Measurements from ENCODE around the gene RING1.
A peak's percentile ranks its signal among the peaks of the same experiment; 100 is the strongest.

RING1 gene

DNA sequence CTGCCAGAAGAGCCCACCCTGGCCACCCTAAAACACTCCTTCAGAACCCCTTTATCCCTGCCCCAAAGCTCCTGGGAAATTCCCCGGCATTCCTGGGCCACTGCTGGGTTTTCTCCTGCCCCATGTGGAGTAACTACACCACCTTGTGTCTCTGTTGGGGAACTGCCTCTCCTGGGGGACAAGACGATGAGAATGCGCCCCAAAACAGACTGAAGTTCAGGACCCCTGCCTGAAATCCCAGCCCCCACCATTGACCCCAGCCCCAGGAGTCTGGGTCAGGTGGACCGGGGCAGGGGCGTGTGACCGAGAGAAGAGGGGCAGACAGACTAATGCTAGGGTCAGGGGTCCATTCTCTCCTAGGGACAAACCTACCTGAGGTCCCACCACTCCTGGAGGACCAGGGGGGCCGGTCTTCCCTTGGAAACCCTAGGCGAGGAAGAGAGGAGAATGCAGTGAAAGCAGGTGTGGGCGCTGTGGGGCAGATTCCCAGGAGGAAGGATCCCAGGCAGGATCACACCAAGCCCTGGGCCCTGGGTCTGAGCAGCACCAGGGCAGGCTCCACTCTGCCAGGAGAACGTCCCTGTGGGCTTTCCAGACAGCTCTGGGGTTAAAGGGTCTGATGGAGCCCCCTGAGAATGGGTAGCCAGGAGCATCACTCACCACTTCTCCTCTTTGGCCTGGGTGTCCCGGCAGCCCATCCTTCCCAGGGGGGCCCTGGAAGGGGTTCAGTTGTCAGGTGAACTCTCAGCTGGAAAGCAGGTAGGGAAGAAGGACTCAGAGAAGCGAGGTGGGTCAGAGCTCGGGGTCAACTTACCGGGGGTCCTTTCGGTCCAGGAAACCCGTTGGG lies 35.4 kb upstream of the RING1 start:
- TF ChIP-seq RAD21 (IDR thresholded peaks at IDR 0.05; ENCODE audit: low read depth): peak; percentile 68
- no peak for TF ChIP-seq TCF12 (IDR thresholded peaks at IDR 0.05; ENCODE audit: low read depth)

DNA sequence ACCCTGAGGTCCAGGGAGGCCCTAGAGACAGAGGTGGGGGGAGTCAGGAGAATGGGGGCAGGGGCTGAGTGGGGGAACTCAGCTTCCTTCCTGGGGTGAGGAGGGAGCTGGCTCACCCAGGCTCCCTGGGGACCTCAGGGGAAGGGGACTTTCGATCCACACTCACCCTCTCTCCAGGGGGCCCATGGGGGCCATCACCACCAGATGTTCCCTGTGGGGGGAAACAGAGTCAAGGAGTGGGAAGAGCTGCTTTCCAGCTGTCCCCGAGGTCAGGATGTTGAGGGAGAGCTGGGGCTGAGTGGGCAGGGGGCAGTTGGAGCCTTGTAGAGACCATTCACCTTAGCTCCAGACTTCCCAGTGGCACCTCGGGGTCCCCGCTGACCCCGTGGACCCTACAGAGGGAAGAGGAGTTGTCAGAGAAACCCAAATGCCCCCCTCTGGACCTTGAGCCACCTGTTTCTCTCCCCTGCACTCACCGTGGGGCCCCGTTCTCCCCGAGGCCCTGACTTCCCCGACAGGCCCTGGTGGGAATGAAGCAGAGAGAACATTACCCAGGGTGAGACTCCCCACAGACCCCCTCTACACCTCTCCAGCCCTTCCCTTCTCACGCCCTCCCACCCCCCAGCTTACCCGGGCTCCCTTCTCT lies 34.6 kb upstream of the RING1 start:
- TF ChIP-seq FOXM1 (IDR thresholded peaks at IDR 0.05; ENCODE audit: borderline replicate concordance, low read depth): no peak
- TF ChIP-seq CREB1 (IDR thresholded peaks at IDR 0.05; ENCODE audit: low read depth): no peak
- TF ChIP-seq EGR1 (IDR thresholded peaks at IDR 0.05): no peak
- TF ChIP-seq TCF12 (IDR thresholded peaks at IDR 0.05; ENCODE audit: low read depth): no peak
- TF ChIP-seq, protein P1, sequence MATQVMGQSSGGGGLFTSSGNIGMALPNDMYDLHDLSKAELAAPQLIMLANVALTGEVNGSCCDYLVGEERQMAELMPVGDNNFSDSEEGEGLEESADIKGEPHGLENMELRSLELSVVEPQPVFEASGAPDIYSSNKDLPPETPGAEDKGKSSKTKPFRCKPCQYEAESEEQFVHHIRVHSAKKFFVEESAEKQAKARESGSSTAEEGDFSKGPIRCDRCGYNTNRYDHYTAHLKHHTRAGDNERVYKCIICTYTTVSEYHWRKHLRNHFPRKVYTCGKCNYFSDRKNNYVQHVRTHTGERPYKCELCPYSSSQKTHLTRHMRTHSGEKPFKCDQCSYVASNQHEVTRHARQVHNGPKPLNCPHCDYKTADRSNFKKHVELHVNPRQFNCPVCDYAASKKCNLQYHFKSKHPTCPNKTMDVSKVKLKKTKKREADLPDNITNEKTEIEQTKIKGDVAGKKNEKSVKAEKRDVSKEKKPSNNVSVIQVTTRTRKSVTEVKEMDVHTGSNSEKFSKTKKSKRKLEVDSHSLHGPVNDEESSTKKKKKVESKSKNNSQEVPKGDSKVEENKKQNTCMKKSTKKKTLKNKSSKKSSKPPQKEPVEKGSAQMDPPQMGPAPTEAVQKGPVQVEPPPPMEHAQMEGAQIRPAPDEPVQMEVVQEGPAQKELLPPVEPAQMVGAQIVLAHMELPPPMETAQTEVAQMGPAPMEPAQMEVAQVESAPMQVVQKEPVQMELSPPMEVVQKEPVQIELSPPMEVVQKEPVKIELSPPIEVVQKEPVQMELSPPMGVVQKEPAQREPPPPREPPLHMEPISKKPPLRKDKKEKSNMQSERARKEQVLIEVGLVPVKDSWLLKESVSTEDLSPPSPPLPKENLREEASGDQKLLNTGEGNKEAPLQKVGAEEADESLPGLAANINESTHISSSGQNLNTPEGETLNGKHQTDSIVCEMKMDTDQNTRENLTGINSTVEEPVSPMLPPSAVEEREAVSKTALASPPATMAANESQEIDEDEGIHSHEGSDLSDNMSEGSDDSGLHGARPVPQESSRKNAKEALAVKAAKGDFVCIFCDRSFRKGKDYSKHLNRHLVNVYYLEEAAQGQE (IDR thresholded peaks at IDR 0.05; ENCODE audit: low read depth): no peak
- TF ChIP-seq CEBPB (IDR thresholded peaks at IDR 0.05): no peak
- TF ChIP-seq, protein P2, sequence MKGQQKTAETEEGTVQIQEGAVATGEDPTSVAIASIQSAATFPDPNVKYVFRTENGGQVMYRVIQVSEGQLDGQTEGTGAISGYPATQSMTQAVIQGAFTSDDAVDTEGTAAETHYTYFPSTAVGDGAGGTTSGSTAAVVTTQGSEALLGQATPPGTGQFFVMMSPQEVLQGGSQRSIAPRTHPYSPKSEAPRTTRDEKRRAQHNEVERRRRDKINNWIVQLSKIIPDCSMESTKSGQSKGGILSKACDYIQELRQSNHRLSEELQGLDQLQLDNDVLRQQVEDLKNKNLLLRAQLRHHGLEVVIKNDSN (IDR thresholded peaks at IDR 0.05): no peak
- TF ChIP-seq ZBTB7A (IDR thresholded peaks at IDR 0.05; ENCODE audit: low read depth): no peak
- TF ChIP-seq, protein P3, sequence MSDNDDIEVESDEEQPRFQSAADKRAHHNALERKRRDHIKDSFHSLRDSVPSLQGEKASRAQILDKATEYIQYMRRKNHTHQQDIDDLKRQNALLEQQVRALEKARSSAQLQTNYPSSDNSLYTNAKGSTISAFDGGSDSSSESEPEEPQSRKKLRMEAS (IDR thresholded peaks at IDR 0.05): no peak
- no peak for TF ChIP-seq NFIC (IDR thresholded peaks at IDR 0.05)
- no peak for TF ChIP-seq TEAD4 (IDR thresholded peaks at IDR 0.05)
- TF ChIP-seq EP300 (IDR thresholded peaks at IDR 0.05; ENCODE audit: borderline replicate concordance): no peak
- no peak for TF ChIP-seq YY1 (IDR thresholded peaks at IDR 0.05; ENCODE audit: low read depth)
- TF ChIP-seq TAF1 (IDR thresholded peaks at IDR 0.05; ENCODE audit: low read depth): no peak
- no peak for TF ChIP-seq RAD21 (IDR thresholded peaks at IDR 0.05; ENCODE audit: low read depth)

DNA sequence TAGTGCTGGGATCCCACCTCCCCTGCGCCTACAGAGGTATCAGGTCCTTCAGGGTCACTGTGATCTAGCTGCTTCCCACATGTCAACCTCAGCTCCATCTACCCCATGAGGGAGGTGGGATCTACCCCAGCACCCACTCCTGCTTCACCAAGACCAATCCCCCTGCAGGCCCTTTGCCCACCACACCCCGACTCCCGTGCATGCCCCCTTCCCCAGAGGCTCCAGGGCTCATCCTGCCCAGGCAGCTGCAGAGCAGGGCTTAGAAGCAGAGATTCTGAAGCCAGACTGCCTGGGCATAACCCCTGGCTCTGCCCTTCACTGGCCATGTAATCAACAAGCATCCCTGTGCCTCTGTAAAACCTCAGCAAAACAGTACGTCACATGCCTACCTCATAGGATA lies 33.5 kb upstream of the RING1 start:
- TF ChIP-seq, protein P1 (IDR thresholded peaks at IDR 0.05; ENCODE audit: low read depth): no peak
- no peak for TF ChIP-seq CREB1 (IDR thresholded peaks at IDR 0.05; ENCODE audit: low read depth)
- TF ChIP-seq, protein P2 (IDR thresholded peaks at IDR 0.05): no peak
- TF ChIP-seq TAF1 (IDR thresholded peaks at IDR 0.05; ENCODE audit: low read depth): no peak
- TF ChIP-seq YY1 (IDR thresholded peaks at IDR 0.05; ENCODE audit: low read depth): no peak
- no peak for TF ChIP-seq NFIC (IDR thresholded peaks at IDR 0.05)
- TF ChIP-seq, protein P3 (IDR thresholded peaks at IDR 0.05): no peak
- TF ChIP-seq RAD21 (IDR thresholded peaks at IDR 0.05; ENCODE audit: low read depth): no peak
- no peak for TF ChIP-seq FOXM1 (IDR thresholded peaks at IDR 0.05; ENCODE audit: borderline replicate concordance, low read depth)
- no peak for TF ChIP-seq ZBTB7A (IDR thresholded peaks at IDR 0.05; ENCODE audit: low read depth)
- no peak for TF ChIP-seq TCF12 (IDR thresholded peaks at IDR 0.05; ENCODE audit: low read depth)
- TF ChIP-seq TEAD4 (IDR thresholded peaks at IDR 0.05): no peak
- no peak for TF ChIP-seq EP300 (IDR thresholded peaks at IDR 0.05; ENCODE audit: borderline replicate concordance)
- no peak for TF ChIP-seq EGR1 (IDR thresholded peaks at IDR 0.05)
- no peak for TF ChIP-seq CEBPB (IDR thresholded peaks at IDR 0.05)

DNA sequence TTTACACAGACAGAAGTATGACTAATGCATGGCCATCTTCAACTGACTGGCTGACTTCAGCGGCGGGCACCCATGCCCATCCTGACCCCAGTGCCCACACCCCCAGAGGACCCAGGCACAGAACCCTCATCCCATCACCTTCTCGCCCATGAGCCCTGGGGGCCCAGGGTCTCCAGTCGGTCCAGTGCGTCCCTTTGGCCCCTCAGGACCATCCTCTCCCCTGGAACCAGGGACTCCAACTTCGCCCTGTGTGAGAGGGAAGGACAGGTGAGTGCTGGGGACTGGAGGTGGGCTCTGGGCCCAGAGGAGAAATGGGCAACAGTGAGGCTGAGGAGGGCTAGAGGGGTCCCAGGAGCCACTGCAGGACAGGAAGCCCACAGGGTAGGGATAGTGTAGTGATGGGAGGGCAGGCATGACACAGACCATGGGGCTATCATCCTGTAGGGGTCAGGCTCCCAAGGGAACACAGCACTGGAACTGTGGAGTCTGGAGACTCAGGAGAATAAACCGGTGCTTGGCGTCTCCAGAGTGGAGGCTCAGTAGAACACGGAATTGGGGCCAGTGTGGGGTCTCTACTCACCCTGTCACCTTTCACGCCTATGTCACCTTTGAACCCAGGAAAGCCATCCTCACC lies 32.7 kb upstream of the RING1 start:
- no peak for TF ChIP-seq TAF1 (IDR thresholded peaks at IDR 0.05; ENCODE audit: low read depth)
- no peak for TF ChIP-seq CREB1 (IDR thresholded peaks at IDR 0.05; ENCODE audit: low read depth)
- no peak for TF ChIP-seq EP300 (IDR thresholded peaks at IDR 0.05; ENCODE audit: borderline replicate concordance)
- TF ChIP-seq EGR1 (IDR thresholded peaks at IDR 0.05): no peak
- TF ChIP-seq YY1 (IDR thresholded peaks at IDR 0.05; ENCODE audit: low read depth): no peak
- no peak for TF ChIP-seq TEAD4 (IDR thresholded peaks at IDR 0.05)
- no peak for TF ChIP-seq FOXM1 (IDR thresholded peaks at IDR 0.05; ENCODE audit: borderline replicate concordance, low read depth)
- TF ChIP-seq NFIC (IDR thresholded peaks at IDR 0.05): no peak
- no peak for TF ChIP-seq RAD21 (IDR thresholded peaks at IDR 0.05; ENCODE audit: low read depth)
- no peak for TF ChIP-seq ZBTB7A (IDR thresholded peaks at IDR 0.05; ENCODE audit: low read depth)
- no peak for TF ChIP-seq CEBPB (IDR thresholded peaks at IDR 0.05)
- TF ChIP-seq, protein P1 (IDR thresholded peaks at IDR 0.05; ENCODE audit: low read depth): no peak
- TF ChIP-seq, protein P2 (IDR thresholded peaks at IDR 0.05): no peak
- TF ChIP-seq, protein P3 (IDR thresholded peaks at IDR 0.05): no peak
- TF ChIP-seq TCF12 (IDR thresholded peaks at IDR 0.05; ENCODE audit: low read depth): no peak

Measured in Ishikawa (cell line).